ENCODE measurements around the gene SERTAD3. TPM values are rescaled to one million over a fixed set of nuclear protein-coding genes. Genes with fewer than 3 reads are reported as not detected.

SERTAD3 gene
- total and polyA plus RNA-seq, 2 donors (not counting 3 experiments of a cell fraction or from before 2014, with no cell fraction given): 13.3 to 29.9 TPM

- peak overlapping the region; percentile 18 for H3K9ac ChIP-seq (replicated peaks; ENCODE audit: extremely low read depth, insufficient read depth, low read length)
- no TSS peak for BruUV-seq (replicated peaks)
- peak; percentile 90 for DNase-seq (ENCODE audit: low read depth, low spot score)
These were observed 40.7 kb downstream of the SERTAD3 start for GRCh38 chr19:40403262-40403984.

More at GRCh38 chr19:40403262-40403984, 40.7 kb downstream of the SERTAD3 start:
- peak overlapping the region; percentile 78 for H3K4me2 ChIP-seq (ENCODE audit: insufficient read depth, low read length)
- H3K4me3 ChIP-seq (replicated peaks in 1 of 3; ENCODE audit: insufficient read depth in 1 of 3, low read depth in 1 of 3, low read length in 3 of 3): peak overlapping the region; percentile 43 to 67 (median 47)
- no peaks in the 10 kb centered on the region for H3K27me3 ChIP-seq (ENCODE audit: control insufficient read depth in 2 of 2, insufficient read depth in 2 of 2, low read length in 2 of 2)
- H3K27ac ChIP-seq (ENCODE audit: insufficient read depth, low read depth, low read length): no peak overlapping the region
- peak; percentile 89 for FAIRE-seq
- H4K20me1 ChIP-seq (replicated peaks; ENCODE audit: control insufficient read depth, extremely low read depth, insufficient read depth, low read length): no peaks in the 10 kb centered on the region
- H3K9me1 ChIP-seq (replicated peaks; ENCODE audit: control insufficient read depth, extremely low read depth, insufficient read depth, low read length): no peaks in the 10 kb centered on the region
- no peaks in the 10 kb centered on the region for H3K9me3 ChIP-seq (replicated peaks; ENCODE audit: control insufficient read depth, insufficient read depth, low read length)
- H3K79me2 ChIP-seq (ENCODE audit: control insufficient read depth, insufficient read depth, low read length): no peaks in the 10 kb centered on the region
- H3K4me1 ChIP-seq (ENCODE audit: control insufficient read depth, extremely low read depth, insufficient read depth, low read length): peaks cover 2% of the 10 kb centered on the region
- peak overlapping the region; percentile 92 for H2AFZ ChIP-seq (ENCODE audit: low read depth, low read length)
- POLR2A ChIA-PET: interaction anchor here (1.1 to 1.7 kb wide), 2 partner anchors 17 to 23 kb away, joined by 3 to 8 read pairs; partner anchors contain the start of gene SERTAD1
- intact Hi-C loops (cut with micrococcal nuclease): loop anchor here (1.0 to 5.0 kb wide), 4 partner anchors 18 to 311 kb away; partner anchors contain the start of genes C19orf47, PLD3 and ZNF780A
- dilution Hi-C loops (cut with MboI; ENCODE audit: extremely low pct_ligation_motif_present, low sequenced_read_pairs): no loop called here
- TF ChIP-seq JUN (IDR thresholded peaks at IDR 0.05; ENCODE audit: borderline replicate concordance, insufficient read depth, insufficient read length, low read depth) (no peak), CTCF (IDR thresholded peaks at IDR 0.05; ENCODE audit: extremely low read depth in 1 of 2, insufficient read depth in 1 of 2, low read depth in 1 of 2, low read length in 2 of 2) (no peak), POLR2A (IDR thresholded peaks at IDR 0.05; ENCODE audit: low read depth, low read length) (no peak), MAX (IDR thresholded peaks at IDR 0.05; ENCODE audit: insufficient read depth, insufficient read length) (no peak), MYC (IDR thresholded peaks at IDR 0.05; ENCODE audit: low read depth, low read length) (no peak), GATA2 (IDR thresholded peaks at IDR 0.05; ENCODE audit: insufficient read depth, insufficient read length, low read depth, low read length) (no peak), EZH2 (IDR thresholded peaks at IDR 0.05; ENCODE audit: borderline replicate concordance, low read depth, low read length, severe bottlenecking) (no peak), POLR2AphosphoS5 (IDR thresholded peaks at IDR 0.05; ENCODE audit: insufficient read depth, low read depth, low read length) (no peak), FOS (IDR thresholded peaks at IDR 0.05; ENCODE audit: borderline replicate concordance, insufficient read depth, low read length) (no peak)
- CTCF ChIA-PET: interaction anchor here (0.7 to 2.7 kb wide), 5 partner anchors 14 to 62 kb away, joined by 3 to 23 read pairs (median 4); partner anchors contain the start of gene BLVRB
- H3K36me3 ChIP-seq (ENCODE audit: control insufficient read depth in 2 of 2, extremely low read depth in 1 of 2, insufficient read depth in 2 of 2, low read length in 2 of 2): no peaks in the 10 kb centered on the region

Data from endothelial cell of umbilical vein (primary cell).